ENCODE measurements around the gene PRKCB. TPM values are rescaled to one million over a fixed set of nuclear protein-coding genes. Genes with fewer than 3 reads are reported as not detected.

PRKCB gene
- total RNA-seq, 1 experiment from 2014 or later = not detected

DNA sequence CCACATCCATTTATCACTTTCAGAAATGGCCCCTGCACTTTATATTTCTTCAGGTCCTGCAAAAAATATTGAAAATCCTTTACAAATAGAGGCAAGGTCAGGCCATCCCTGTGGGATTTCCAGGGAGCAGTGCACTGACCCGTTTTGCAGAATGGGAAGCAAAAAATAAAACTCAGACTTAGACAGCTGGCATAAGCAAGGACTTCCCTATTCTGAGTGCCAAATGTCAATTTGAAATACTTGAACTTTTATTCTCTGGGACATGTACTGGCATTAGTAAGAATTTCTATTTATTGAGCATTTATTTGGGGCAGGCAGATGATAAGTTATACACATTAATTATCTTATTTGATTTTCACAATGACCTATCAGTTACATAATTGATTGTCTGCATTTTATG lies 32.4 kb downstream of the PRKCB start:
- intact Hi-C loops (cut with micrococcal nuclease) = no loop called here
- Mint-ChIP-seq H3K4me3 (ENCODE audit: unreplicated experiment) (no peak overlapping the region), H3K36me3 (ENCODE audit: insufficient read depth, unreplicated experiment) (no peaks in the 10 kb centered on the region), H3K27me3 (ENCODE audit: insufficient read depth, unreplicated experiment) (peaks cover 23% of the 10 kb centered on the region), H3K4me1 (ENCODE audit: insufficient read depth, unreplicated experiment) (no peaks in the 10 kb centered on the region), H3K9me3 (ENCODE audit: unreplicated experiment) (no peaks in the 10 kb centered on the region), H3K27ac (ENCODE audit: low read depth, unreplicated experiment) (no peak overlapping the region)
- DNase-seq (ENCODE audit: unreplicated experiment) = no peak
- BruUV-seq (replicated peaks) = no TSS peak
- POLR2A ChIA-PET = interaction anchor here (0.9 kb wide), 1 partner anchor 28 kb away, joined by 3 read pairs; no protein-coding TSS in a partner anchor
- TF ChIP-seq, protein P1, sequence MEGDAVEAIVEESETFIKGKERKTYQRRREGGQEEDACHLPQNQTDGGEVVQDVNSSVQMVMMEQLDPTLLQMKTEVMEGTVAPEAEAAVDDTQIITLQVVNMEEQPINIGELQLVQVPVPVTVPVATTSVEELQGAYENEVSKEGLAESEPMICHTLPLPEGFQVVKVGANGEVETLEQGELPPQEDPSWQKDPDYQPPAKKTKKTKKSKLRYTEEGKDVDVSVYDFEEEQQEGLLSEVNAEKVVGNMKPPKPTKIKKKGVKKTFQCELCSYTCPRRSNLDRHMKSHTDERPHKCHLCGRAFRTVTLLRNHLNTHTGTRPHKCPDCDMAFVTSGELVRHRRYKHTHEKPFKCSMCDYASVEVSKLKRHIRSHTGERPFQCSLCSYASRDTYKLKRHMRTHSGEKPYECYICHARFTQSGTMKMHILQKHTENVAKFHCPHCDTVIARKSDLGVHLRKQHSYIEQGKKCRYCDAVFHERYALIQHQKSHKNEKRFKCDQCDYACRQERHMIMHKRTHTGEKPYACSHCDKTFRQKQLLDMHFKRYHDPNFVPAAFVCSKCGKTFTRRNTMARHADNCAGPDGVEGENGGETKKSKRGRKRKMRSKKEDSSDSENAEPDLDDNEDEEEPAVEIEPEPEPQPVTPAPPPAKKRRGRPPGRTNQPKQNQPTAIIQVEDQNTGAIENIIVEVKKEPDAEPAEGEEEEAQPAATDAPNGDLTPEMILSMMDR (IDR thresholded peaks at IDR 0.05; ENCODE audit: unreplicated experiment) = no peak
- CTCF ChIA-PET = interaction anchor here (1.2 kb wide), 1 partner anchor 142 kb away, joined by 5 read pairs; no protein-coding TSS in a partner anchor

DNA sequence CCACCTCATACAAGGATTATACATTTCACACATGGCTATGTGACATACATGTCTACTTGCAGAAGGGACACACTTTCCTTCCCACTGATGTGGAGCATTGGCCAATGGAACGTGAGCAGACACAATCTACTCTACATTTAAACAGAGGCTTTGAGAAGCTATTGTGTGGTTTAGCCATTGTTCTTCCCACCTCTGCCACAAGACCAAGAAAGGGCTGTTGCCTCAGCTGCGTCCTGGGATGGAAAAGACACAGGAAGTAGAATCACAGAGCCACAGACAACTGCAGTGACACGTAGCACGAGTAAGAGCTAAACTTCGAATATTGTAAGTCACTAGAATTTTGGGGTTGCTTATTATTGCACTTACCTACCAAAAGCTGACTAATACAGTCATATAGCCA lies 33.3 kb downstream of the PRKCB start:
- ChIA-PET POLR2A (interaction anchor here (0.5 to 0.9 kb wide), 2 partner anchors 29 to 32 kb away, joined by 3 read pairs; no protein-coding TSS in a partner anchor), CTCF (interaction anchor here (1.2 kb wide), 1 partner anchor 142 kb away, joined by 5 read pairs; no protein-coding TSS in a partner anchor)
- DNase-seq (ENCODE audit: unreplicated experiment) = no peak
- Mint-ChIP-seq H3K27ac (ENCODE audit: low read depth, unreplicated experiment) (no peak overlapping the region), H3K9me3 (ENCODE audit: unreplicated experiment) (no peaks in the 10 kb centered on the region), H3K27me3 (ENCODE audit: insufficient read depth, unreplicated experiment) (peaks cover 23% of the 10 kb centered on the region), H3K4me1 (ENCODE audit: insufficient read depth, unreplicated experiment) (no peaks in the 10 kb centered on the region), H3K36me3 (ENCODE audit: insufficient read depth, unreplicated experiment) (no peaks in the 10 kb centered on the region), H3K4me3 (ENCODE audit: unreplicated experiment) (no peak overlapping the region)
- intact Hi-C loops (cut with micrococcal nuclease) = no loop called here
- TF ChIP-seq, protein P1 (IDR thresholded peaks at IDR 0.05; ENCODE audit: unreplicated experiment) = no peak
- BruUV-seq (replicated peaks) = no TSS peak

DNA sequence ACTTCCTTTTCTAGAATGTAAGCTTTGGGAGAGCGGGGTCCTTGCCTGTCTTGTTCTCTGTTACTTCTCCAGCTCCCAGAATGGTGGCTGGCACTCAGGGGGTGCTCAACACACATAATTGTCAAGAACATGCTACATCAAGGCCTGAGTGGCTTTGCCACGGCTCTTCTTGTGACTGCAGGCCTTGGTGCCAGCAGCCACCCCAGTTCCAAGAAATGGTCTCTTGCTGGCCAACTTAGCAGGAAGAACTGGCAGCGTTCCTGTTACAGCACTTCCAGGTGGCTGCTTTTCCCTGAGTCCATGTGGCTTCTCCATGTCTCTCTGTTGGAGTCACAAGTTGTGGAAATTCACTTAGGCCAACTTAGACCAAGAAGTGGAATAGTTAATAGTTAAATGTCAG lies 36.1 kb downstream of the PRKCB start:
- Mint-ChIP-seq H3K4me1 (ENCODE audit: insufficient read depth, unreplicated experiment) (no peaks in the 10 kb centered on the region), H3K9me3 (ENCODE audit: unreplicated experiment) (no peaks in the 10 kb centered on the region), H3K4me3 (ENCODE audit: unreplicated experiment) (no peak overlapping the region), H3K27ac (ENCODE audit: low read depth, unreplicated experiment) (no peak overlapping the region), H3K36me3 (ENCODE audit: insufficient read depth, unreplicated experiment) (no peaks in the 10 kb centered on the region), H3K27me3 (ENCODE audit: insufficient read depth, unreplicated experiment) (peaks cover 11% of the 10 kb centered on the region)
- no peak for DNase-seq (ENCODE audit: unreplicated experiment)
- no TSS peak for BruUV-seq (replicated peaks)
- TF ChIP-seq, protein P1 (IDR thresholded peaks at IDR 0.05; ENCODE audit: unreplicated experiment) = no peak
- intact Hi-C loops (cut with micrococcal nuclease) = no loop called here
- ChIA-PET CTCF (interaction anchor here (0.6 kb wide), 2 partner anchors 669 to 693 kb away, joined by 3 read pairs; no protein-coding TSS in a partner anchor), POLR2A (interaction anchor here (0.7 kb wide), 1 partner anchor 25 kb away, joined by 3 read pairs; no protein-coding TSS in a partner anchor)

- H3K4me3 Mint-ChIP-seq (ENCODE audit: unreplicated experiment) = no peak overlapping the region
Measured at GRCh38 chr16:23874613-23875294, 39.0 kb downstream of the PRKCB start.

More at GRCh38 chr16:23874613-23875294, 39.0 kb downstream of the PRKCB start:
- no peaks in the 10 kb centered on the region for H3K4me1 Mint-ChIP-seq (ENCODE audit: insufficient read depth, unreplicated experiment)
- TF ChIP-seq, protein P1 (IDR thresholded peaks at IDR 0.05; ENCODE audit: unreplicated experiment) = no peak
- intact Hi-C loops (cut with micrococcal nuclease) = no loop called here
- H3K27me3 Mint-ChIP-seq (ENCODE audit: insufficient read depth, unreplicated experiment) = no peaks in the 10 kb centered on the region
- no peaks in the 10 kb centered on the region for H3K36me3 Mint-ChIP-seq (ENCODE audit: insufficient read depth, unreplicated experiment)
- ChIA-PET POLR2A (interaction anchor here (1.1 kb wide), 2 partner anchors 13 to 17 kb away, joined by 3 to 4 read pairs; no protein-coding TSS in a partner anchor), CTCF (interaction anchor here (0.7 to 0.9 kb wide), 3 partner anchors 19 to 135 kb away, joined by 3 to 4 read pairs (median 4); no protein-coding TSS in a partner anchor)
- no TSS peak for BruUV-seq (replicated peaks)
- peak; percentile 31 for DNase-seq (ENCODE audit: unreplicated experiment)
- H3K9me3 Mint-ChIP-seq (ENCODE audit: unreplicated experiment) = no peaks in the 10 kb centered on the region
- H3K27ac Mint-ChIP-seq (ENCODE audit: low read depth, unreplicated experiment) = no peak overlapping the region
